Small intestine (tissue), 7 donors: Measurements from ENCODE around the gene FCRL6. TPM values are rescaled to one million over a fixed set of nuclear protein-coding genes. Genes with fewer than 3 reads are reported as not detected.

Source experiments
- DNase-seq, 2 donors: peaks; one replicate each; pipeline versions ENCODE4 v3.0.0 to v3.0.0-alpha.2; 2013
- FAIRE-seq: peaks from 2 replicates; lab custom pipeline; 2012; peaks lifted over from hg19 to GRCh38; lab: Jason Lieb, UNC
- H3K27ac ChIP-seq, 3 donors: one replicate each; pipeline ENCODE4 v1.5.1; 2013; ENCODE audit warnings: low read length in 2 of 3, mild to moderate bottlenecking in 2 of 3, control low read depth in 1 of 3, inconsistent platforms in 1 of 3, low read depth in 1 of 3, moderate library complexity in 1 of 3
- H3K27me3 ChIP-seq, 3 donors: one replicate each; pipeline ENCODE4 v1.6.1; 2013; ENCODE audit warnings: low read length in 3 of 3, inconsistent platforms in 1 of 3; ENCODE audit not compliant: control insufficient read depth in 3 of 3, insufficient read depth in 3 of 3
- H3K36me3 ChIP-seq, 3 donors: one replicate each; pipeline ENCODE4 v1.6.1; 2013; ENCODE audit warnings: low read length in 3 of 3, inconsistent platforms in 1 of 3, low read depth in 1 of 3, mild to moderate bottlenecking in 1 of 3, moderate library complexity in 1 of 3; ENCODE audit not compliant: control insufficient read depth in 3 of 3, insufficient read depth in 2 of 3
- H3K4me1 ChIP-seq, 3 donors: one replicate each; pipeline ENCODE4 v1.6.1; 2013; ENCODE audit warnings: low read length in 2 of 3, inconsistent platforms in 1 of 3, low read depth in 1 of 3, mild to moderate bottlenecking in 1 of 3, moderate library complexity in 1 of 3; ENCODE audit not compliant: control insufficient read depth in 3 of 3, insufficient read depth in 2 of 3
- H3K4me3 ChIP-seq, 3 donors: one replicate each; pipeline ENCODE4 v1.5.1; 2013; ENCODE audit warnings: low read length in 3 of 3, control low read depth in 1 of 3, inconsistent platforms in 1 of 3, low read depth in 1 of 3, mild to moderate bottlenecking in 1 of 3, moderate library complexity in 1 of 3
- H3K9me3 ChIP-seq, 2 donors: one replicate each; pipeline ENCODE4 v1.6.1; 2013; ENCODE audit warnings: low read depth in 1 of 2, low read length in 1 of 2; ENCODE audit not compliant: control insufficient read depth in 2 of 2, insufficient read depth in 1 of 2
- WGBS, 3 donors: extraction: QIAGEN DNeasy Blood & Tissue Kit; methylation state at CpG; one replicate each; pipeline ENCODE4 v1.1.7; 2013; 5-methylcytosine and 5-hydroxymethylcytosine counted together
- polyA plus RNA-seq, 4 donors: library from polyadenylated mRNA; stranded (reverse) in 3 of 4; unstranded in 1 of 4; fragments of 200-250 nt in 3 of 4; fragments of 120-200 nt in 1 of 4; gene quantifications; one replicate each; pipeline versions ENCODE4 v1.2.1 to v1.2.3, GENCODE V29; 2013
- donor health status: healthy with polysubstance abuse.
- donor health status: control.
- donor health status: control.
- donor health status: Bipolar disorder and iron deficiency.
- donor health status: healthy.

The FCRL6 gene
- polyA plus RNA-seq, 4 donors = 0.32 to 0.81 (median 0.40) TPM; not detected in 1

DNA sequence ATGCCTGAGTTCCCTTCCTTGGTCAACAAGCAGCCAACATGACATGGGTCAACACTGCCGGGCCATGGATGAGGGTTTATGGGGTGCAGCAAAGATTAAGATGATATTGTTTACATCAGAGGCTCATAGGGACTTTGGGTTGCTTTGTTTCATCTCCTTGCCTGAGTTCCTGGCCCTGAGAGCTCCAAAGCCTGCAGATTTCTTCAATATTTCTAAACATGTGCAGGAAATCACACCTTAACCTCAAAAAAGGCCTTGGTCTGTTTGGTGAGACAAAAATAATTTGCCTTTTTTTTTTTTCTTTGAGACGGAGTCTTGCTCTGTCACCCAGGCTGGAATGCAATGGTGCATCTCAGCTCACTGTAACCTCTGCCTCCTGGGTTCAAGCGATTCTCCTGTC lies 25.4 kb downstream of the FCRL6 start:
- H3K4me3 ChIP-seq = no peak overlapping the region
- peaks cover 0 to 5% (median 0%) of the 10 kb centered on the region in 3 donors for H3K4me1 ChIP-seq
- no peaks in the 10 kb centered on the region for H3K36me3 ChIP-seq
- H3K27me3 ChIP-seq = no peaks in the 10 kb centered on the region
- DNase-seq = peak in 1 of 2 donors; percentile 37
- H3K27ac ChIP-seq = peak overlapping the region in 1 of 3 donors; percentile 53
- no peaks in the 10 kb centered on the region for H3K9me3 ChIP-seq
- FAIRE-seq = no peak
- 64 to 84% (median 64%) methylated on average over 3 of the region's 3 CpGs for WGBS, 3 donors

DNA sequence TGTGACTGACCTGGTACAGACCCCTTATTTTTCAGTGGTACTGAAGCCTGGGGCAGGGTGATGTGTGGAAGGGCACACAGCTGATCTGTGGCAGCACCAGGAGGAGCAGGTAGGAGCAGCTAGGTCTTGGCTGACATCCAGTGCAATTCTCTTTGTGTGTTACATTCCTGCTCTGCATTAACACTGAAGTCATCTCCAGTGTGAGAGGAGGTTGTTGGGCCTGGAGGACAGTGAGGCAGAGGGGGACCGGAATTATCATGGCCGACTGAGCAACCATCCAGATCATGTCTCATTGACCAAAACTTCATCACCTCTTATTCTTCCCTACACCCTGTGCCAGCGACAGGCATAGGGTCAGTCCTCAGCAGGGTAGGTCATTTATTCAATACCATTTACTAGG lies 26.0 kb downstream of the FCRL6 start:
- no peaks in the 10 kb centered on the region for H3K9me3 ChIP-seq
- no peak for DNase-seq
- no peak for FAIRE-seq
- H3K36me3 ChIP-seq = peaks cover 0 to 3% (median 0%) of the 10 kb centered on the region in 3 donors
- H3K4me3 ChIP-seq = no peak overlapping the region
- WGBS, 3 donors = 77 to 88% (median 82%) methylated on average over 3 of the region's 3 CpGs
- H3K4me1 ChIP-seq = peaks cover 0 to 5% (median 0%) of the 10 kb centered on the region in 3 donors
- H3K27ac ChIP-seq = no peak overlapping the region
- H3K27me3 ChIP-seq = no peaks in the 10 kb centered on the region

DNA sequence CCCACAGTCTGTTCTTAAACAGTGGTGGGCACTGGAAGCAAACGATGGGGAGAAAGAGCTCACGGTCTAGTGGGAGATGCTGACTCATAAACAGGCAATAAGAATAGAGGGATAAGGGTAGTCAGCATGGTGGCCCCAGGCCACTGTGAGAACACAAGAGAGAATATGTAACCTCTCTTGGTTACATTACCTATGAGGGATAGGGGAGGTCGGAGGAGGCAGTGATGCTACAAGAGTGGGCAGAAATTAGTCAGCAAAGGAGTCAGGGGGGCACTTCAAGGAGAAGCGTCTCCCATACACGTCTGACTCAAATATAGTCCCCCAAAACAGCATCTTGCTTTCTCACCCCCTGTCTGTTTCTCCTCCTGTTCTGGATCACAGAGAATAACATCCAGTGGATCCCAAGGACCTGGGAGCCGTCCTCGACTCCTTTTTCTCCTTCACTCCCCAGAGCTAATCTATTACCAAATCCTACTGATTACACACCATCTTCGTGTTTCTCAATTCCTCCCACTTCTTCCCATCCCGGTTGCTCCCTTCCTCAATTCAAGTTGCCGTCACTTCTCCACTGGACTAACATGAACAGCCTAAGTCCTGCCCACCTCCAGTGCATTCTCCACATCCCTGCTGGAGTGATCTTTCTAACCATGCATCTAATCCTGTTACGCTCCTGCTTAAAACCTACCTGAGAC lies 26.6 kb downstream of the FCRL6 start:
- H3K27ac ChIP-seq = no peak overlapping the region
- H3K4me3 ChIP-seq = no peak overlapping the region
- FAIRE-seq = no peak
- peaks cover 0 to 3% (median 0%) of the 10 kb centered on the region in 3 donors for H3K36me3 ChIP-seq
- H3K9me3 ChIP-seq = no peaks in the 10 kb centered on the region
- DNase-seq = no peak
- 82 to 84% (median 83%) methylated on average over 11 of the region's 11 CpGs for WGBS, 3 donors
- H3K4me1 ChIP-seq = peaks cover 0 to 5% (median 0%) of the 10 kb centered on the region in 3 donors
- no peaks in the 10 kb centered on the region for H3K27me3 ChIP-seq

DNA sequence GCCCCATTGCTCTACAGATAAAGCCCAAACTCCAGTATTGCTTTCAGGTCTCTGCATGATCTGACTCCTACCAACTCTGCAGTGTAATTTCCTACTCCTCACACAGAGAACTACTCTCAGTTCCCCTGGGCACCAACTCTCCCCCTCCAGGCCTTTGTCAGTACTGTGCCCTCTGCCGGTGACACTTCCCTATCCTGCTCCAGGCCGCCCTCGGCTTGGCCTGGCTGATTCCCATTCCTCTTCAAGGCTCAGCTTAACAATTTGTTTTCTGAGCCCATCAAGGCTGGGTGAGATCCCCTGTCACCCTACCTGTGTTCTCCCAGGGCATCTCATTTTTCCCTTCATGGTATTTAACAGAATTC lies 27.1 kb downstream of the FCRL6 start:
- Histone ChIP-seq H3K27ac (no peak overlapping the region), H3K4me1 (peaks cover 0 to 5% (median 0%) of the 10 kb centered on the region in 3 donors), H3K9me3 (no peaks in the 10 kb centered on the region), H3K36me3 (peaks cover 0 to 3% (median 0%) of the 10 kb centered on the region in 3 donors), H3K27me3 (no peaks in the 10 kb centered on the region), H3K4me3 (no peak overlapping the region)
- no peak for FAIRE-seq
- DNase-seq = peak; percentile 59 to 66
- WGBS, 3 donors = 12 to 38% (median 37%) methylated on average over 3 of the region's 3 CpGs

DNA sequence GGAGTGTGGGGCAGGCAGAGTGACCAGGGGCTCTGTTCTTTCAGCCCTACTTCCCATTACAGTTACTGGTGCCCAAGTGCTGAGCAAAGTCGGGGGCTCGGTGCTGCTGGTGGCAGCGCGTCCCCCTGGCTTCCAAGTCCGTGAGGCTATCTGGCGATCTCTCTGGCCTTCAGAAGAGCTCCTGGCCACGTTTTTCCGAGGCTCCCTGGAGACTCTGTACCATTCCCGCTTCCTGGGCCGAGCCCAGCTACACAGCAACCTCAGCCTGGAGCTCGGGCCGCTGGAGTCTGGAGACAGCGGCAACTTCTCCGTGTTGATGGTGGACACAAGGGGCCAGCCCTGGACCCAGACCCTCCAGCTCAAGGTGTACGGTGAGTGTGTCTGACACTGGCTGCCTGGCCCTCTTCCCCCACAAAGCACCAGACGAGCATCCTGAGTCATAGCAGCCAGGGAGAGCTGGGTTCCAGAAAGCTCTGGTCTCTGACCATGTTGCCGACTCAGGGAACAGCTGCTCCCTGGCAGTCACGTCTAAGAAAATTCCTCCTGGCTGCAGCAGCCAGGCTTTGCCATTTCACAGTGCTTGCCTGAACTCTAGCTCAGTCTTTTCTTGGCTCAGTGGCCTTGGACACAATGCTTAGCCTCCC lies 27.8 kb downstream of the FCRL6 start:
- no peaks in the 10 kb centered on the region for H3K27me3 ChIP-seq
- H3K4me3 ChIP-seq = no peak overlapping the region
- peaks cover 0 to 3% (median 0%) of the 10 kb centered on the region in 3 donors for H3K36me3 ChIP-seq
- DNase-seq = no peak
- FAIRE-seq = no peak
- no peaks in the 10 kb centered on the region for H3K9me3 ChIP-seq
- H3K27ac ChIP-seq = no peak overlapping the region
- 86 to 89% (median 89%) methylated on average over 18 of the region's 18 CpGs for WGBS, 3 donors
- peaks cover 0 to 5% (median 0%) of the 10 kb centered on the region in 3 donors for H3K4me1 ChIP-seq

DNA sequence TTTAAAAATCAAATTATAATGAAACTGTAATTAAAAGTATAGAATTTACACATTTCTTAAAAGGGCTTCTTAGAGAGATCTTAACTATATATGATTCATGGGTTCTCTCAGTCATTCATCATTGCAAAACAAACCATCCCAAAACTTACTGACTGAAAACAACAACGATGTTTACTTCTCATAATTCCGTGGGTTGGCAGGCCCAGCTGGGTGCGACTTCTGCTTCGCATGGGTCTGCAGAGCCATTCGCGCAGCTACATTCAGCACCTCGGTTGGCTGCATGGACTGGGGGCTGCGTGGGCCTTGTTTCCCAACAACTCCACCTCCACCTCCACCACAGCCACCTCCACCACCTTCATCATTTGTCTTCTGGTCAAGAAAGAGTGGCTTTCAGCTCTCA lies 28.6 kb downstream of the FCRL6 start:
- DNase-seq (no peak), FAIRE-seq (no peak)
- no peak overlapping the region for H3K4me3 ChIP-seq
- WGBS, 3 donors = 82 to 90% (median 84%) methylated on average over 8 of the region's 8 CpGs
- no peak overlapping the region for H3K27ac ChIP-seq
- H3K4me1 ChIP-seq = peaks cover 0 to 5% (median 0%) of the 10 kb centered on the region in 3 donors
- H3K36me3 ChIP-seq = peaks cover 0 to 3% (median 0%) of the 10 kb centered on the region in 3 donors
- no peaks in the 10 kb centered on the region for H3K9me3 ChIP-seq
- no peaks in the 10 kb centered on the region for H3K27me3 ChIP-seq

DNA sequence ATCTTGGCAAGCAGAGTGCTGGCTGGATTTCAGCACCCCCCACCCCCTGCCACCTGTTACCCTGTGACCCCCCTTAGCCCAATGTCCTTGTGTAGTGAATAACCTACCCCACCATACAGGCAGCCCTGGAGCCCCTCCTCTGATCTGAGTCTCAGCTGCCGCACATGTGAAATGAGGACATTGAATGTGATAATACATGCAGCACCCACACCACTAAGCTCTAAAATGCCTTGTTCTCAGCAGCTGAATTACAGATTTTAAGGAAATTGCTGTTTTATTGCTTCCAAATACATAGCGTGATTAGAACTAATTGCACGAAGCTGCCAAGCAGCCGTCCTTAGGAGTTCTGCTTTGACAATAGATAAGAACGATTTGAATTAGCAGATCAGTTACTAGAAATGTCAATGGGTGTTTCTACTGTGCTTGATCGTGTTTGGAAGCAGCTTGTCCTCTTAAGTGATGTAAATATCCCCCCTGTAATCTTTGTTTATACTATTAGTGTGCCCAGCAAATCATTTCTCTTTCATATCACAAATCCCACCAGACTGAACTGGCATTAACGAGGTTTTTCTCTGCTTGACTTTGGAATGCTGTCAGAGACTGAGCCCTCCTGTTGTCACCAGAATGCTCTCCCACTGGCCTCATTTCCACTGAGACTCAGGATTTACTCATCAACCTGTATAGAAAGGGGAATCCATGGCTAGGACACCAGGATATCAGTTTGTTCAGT lies 29.4 kb downstream of the FCRL6 start:
- DNase-seq = peak in 1 of 2 donors; percentile 22
- no peak overlapping the region for H3K27ac ChIP-seq
- WGBS, 3 donors = 17 to 44% (median 35%) methylated on average over 7 of the region's 7 CpGs
- H3K4me1 ChIP-seq = peaks cover 0 to 3% (median 0%) of the 10 kb centered on the region in 3 donors
- no peaks in the 10 kb centered on the region for H3K9me3 ChIP-seq
- no peak for FAIRE-seq
- H3K36me3 ChIP-seq = peaks cover 0 to 4% (median 0%) of the 10 kb centered on the region in 3 donors
- no peak overlapping the region for H3K4me3 ChIP-seq
- no peaks in the 10 kb centered on the region for H3K27me3 ChIP-seq

DNA sequence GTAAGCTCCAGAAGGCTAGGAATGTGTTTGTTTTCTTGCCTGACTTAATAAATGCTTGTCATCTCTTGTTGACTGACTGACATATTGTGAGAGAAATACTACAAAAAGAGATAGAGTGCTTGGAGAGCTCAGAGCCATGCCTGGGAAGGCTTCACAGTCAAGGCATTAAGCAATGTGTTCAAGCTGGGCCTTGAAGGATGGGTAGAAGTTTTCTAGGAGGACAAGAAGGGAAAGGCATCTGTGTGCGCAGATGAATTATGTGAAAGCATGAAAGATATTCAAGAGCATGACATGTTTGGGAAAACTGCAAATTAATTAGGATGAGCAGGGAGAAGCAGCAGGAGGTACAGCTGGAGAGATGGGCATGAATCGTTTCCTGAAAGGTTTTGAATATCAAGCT lies 30.1 kb downstream of the FCRL6 start:
- H3K4me1 ChIP-seq = peaks cover 0 to 3% (median 0%) of the 10 kb centered on the region in 3 donors
- H3K27ac ChIP-seq = no peak overlapping the region
- DNase-seq (no peak), FAIRE-seq (no peak)
- H3K27me3 ChIP-seq = no peaks in the 10 kb centered on the region
- 88 to 94% (median 92%) methylated on average over 2 of the region's 2 CpGs for WGBS, 3 donors
- H3K36me3 ChIP-seq = peaks cover 0 to 8% (median 0%) of the 10 kb centered on the region in 3 donors
- H3K4me3 ChIP-seq = no peak overlapping the region
- H3K9me3 ChIP-seq = no peaks in the 10 kb centered on the region
